IMR-90 (cell line): Measurements from ENCODE around the gene SLC17A9. TPM values are rescaled to one million over a fixed set of nuclear protein-coding genes. Genes with fewer than 3 reads are reported as not detected.

ENCODE experiments used
- ATAC-seq: fragments of 200-7000 bp; cut with Tn5 transposase; 2 replicates; pipeline ENCODE4 v1.9.1; 2020; ENCODE audit warnings: low read depth, mild to moderate bottlenecking, moderate library complexity
- BruUV-seq: library from RNA; stranded (reverse); fragments of 400-500 nt; replicated peaks from 2 replicates; lab custom pipeline; 2021; lab: Mats Ljungman, UMichigan
- CTCF ChIA-PET: fragments of 300-600 bp; formaldehyde crosslinking; extraction: SDS; loops from one replicate; lab custom pipeline; 2021; ENCODE audit warnings: antibody characterized with exemption; lab: Yijun Ruan, JAX
- POLR2A ChIA-PET: fragments of 300-600 bp; sonication (Branson Sonifier 250); formaldehyde crosslinking; loops from one replicate; lab custom pipeline; 2022; ENCODE audit warnings: antibody characterized with exemption; ENCODE audit not compliant: unreplicated experiment; lab: Charles Lee
- DNase-seq: peaks from one replicate; pipeline ENCODE4 v3.0.0; 2013
- H2AFZ ChIP-seq: replicated peaks from 2 replicates; pipeline ENCODE3; 2013; ENCODE audit warnings: low read length, mild to moderate bottlenecking; ENCODE audit not compliant: poor library complexity
- H2AK5ac ChIP-seq: 2 replicates; pipeline ENCODE4 v1.6.1; 2013; ENCODE audit warnings: low read depth, low read length, inconsistent platforms
- H2AK9ac ChIP-seq: replicated peaks from 2 replicates; pipeline ENCODE3; 2013; ENCODE audit warnings: mild to moderate bottlenecking, low read depth, low read length, moderate library complexity; ENCODE audit not compliant: poor library complexity
- H2BK120ac ChIP-seq: 2 replicates; pipeline ENCODE4 v1.6.1; 2013; ENCODE audit warnings: low read depth, low read length, inconsistent platforms
- H2BK15ac ChIP-seq: 3 replicates; pipeline ENCODE4 v1.6.1; 2013; ENCODE audit warnings: low read depth, low read length, inconsistent platforms
- H2BK20ac ChIP-seq: 2 replicates; pipeline ENCODE4 v1.6.1; 2013; ENCODE audit warnings: low read depth, mild to moderate bottlenecking, inconsistent platforms, low read length, moderate library complexity
- H2BK5ac ChIP-seq: 2 replicates; pipeline ENCODE4 v1.6.1; 2013; ENCODE audit warnings: mild to moderate bottlenecking, low read depth, low read length, inconsistent platforms; ENCODE audit not compliant: poor library complexity, severe bottlenecking
- H3K14ac ChIP-seq: replicated peaks from 2 replicates; pipeline ENCODE4 v1.6.1; 2013; ENCODE audit warnings: low read depth, low read length, inconsistent platforms
- H3K18ac ChIP-seq: 2 replicates; pipeline ENCODE4 v1.6.1; 2013; ENCODE audit warnings: low read depth, low read length, control low read depth
- H3K23ac ChIP-seq: 2 replicates; pipeline ENCODE4 v1.6.1; 2013; ENCODE audit warnings: low read depth, low read length, inconsistent platforms
- H3K27ac ChIP-seq: 2 replicates; pipeline ENCODE4 v1.5.1; 2013; ENCODE audit warnings: mild to moderate bottlenecking, control low read depth, low read length; ENCODE audit not compliant: insufficient read depth
- H3K27me3 ChIP-seq: 2 replicates; pipeline ENCODE4 v1.6.1; 2013; ENCODE audit warnings: low read length; ENCODE audit not compliant: control insufficient read depth, insufficient read depth
- H3K36me3 ChIP-seq: 2 replicates; pipeline ENCODE4 v1.6.1; 2013; ENCODE audit warnings: low read length, mixed read lengths; ENCODE audit not compliant: control insufficient read depth, insufficient read depth
- H3K4ac ChIP-seq: 2 replicates; pipeline ENCODE4 v1.6.1; 2013; ENCODE audit warnings: low read depth, low read length, inconsistent platforms
- H3K4me1 ChIP-seq: 2 replicates; pipeline ENCODE4 v1.6.1; 2013; ENCODE audit warnings: low read length, mixed read lengths; ENCODE audit not compliant: control insufficient read depth, insufficient read depth
- H3K4me2 ChIP-seq: 2 replicates; pipeline ENCODE4 v1.6.1; 2013; ENCODE audit warnings: low read depth, mild to moderate bottlenecking, control low read depth, low read length, moderate library complexity
- H3K4me3 ChIP-seq: 2 replicates; pipeline ENCODE4 v1.5.1; 2013; ENCODE audit warnings: low read depth, mild to moderate bottlenecking, control low read depth, low read length, moderate library complexity; ENCODE audit not compliant: insufficient read depth
- H3K56ac ChIP-seq: 2 replicates; pipeline ENCODE4 v1.6.1; 2013; ENCODE audit warnings: low read length, inconsistent platforms; ENCODE audit not compliant: insufficient read depth; ENCODE audit errors: extremely low read depth
- H3K79me1 ChIP-seq, 2 experiments: 2 replicates each; pipeline ENCODE4 v1.6.1; 2013; ENCODE audit warnings: low read length in 2 of 2, inconsistent platforms in 1 of 2, low read depth in 1 of 2
- H3K9ac ChIP-seq: 2 replicates; pipeline ENCODE4 v1.6.1; 2013; ENCODE audit warnings: low read depth, low read length, control low read depth
- H3K9me1 ChIP-seq: 2 replicates; pipeline ENCODE4 v1.6.1; 2013; ENCODE audit warnings: low read length, inconsistent platforms; ENCODE audit not compliant: insufficient read depth
- H3K9me3 ChIP-seq: 2 replicates; pipeline ENCODE4 v1.6.1; 2013; ENCODE audit warnings: low read length; ENCODE audit not compliant: control insufficient read depth, insufficient read depth
- H4K20me1 ChIP-seq: 2 replicates; pipeline ENCODE4 v1.6.1; 2013; ENCODE audit warnings: low read length, inconsistent platforms; ENCODE audit not compliant: insufficient read depth
- H4K5ac ChIP-seq: 2 replicates; pipeline ENCODE4 v1.6.1; 2013; ENCODE audit warnings: mild to moderate bottlenecking, low read depth, low read length, control low read depth
- H4K8ac ChIP-seq, 2 experiments: 2 replicates each; pipeline ENCODE4 v1.6.1; 2013; ENCODE audit warnings: low read depth in 2 of 2, low read length in 2 of 2, control low read depth in 1 of 2, inconsistent platforms in 1 of 2
- H4K91ac ChIP-seq: 2 replicates; pipeline ENCODE4 v1.6.1; 2013; ENCODE audit warnings: low read depth, low read length, inconsistent platforms; ENCODE audit not compliant: insufficient read depth
- BHLHE40 ChIP-seq: fragments of 150-350 bp; IDR thresholded peaks from 2 replicates; pipeline ENCODE4 v1.6.1; 2016; ENCODE audit warnings: mild to moderate bottlenecking, low read depth, low read length
- CEBPB ChIP-seq: IDR thresholded peaks from 2 replicates; pipeline ENCODE4 v1.6.1; 2012; ENCODE audit warnings: low read depth, low read length, improper control_type of control experiment
- CHD1 ChIP-seq: IDR thresholded peaks from 2 replicates; pipeline ENCODE4 v1.6.1; 2012; ENCODE audit warnings: low read depth, low read length, improper control_type of control experiment
- CTCF ChIP-seq: conservative IDR thresholded peaks from 2 replicates; pipeline ENCODE4 v1.5.1; 2012; ENCODE audit warnings: mild to moderate bottlenecking, low read depth, low read length, improper control_type of control experiment
- ELK1 ChIP-seq: fragments of 150-350 bp; IDR thresholded peaks from 2 replicates; pipeline ENCODE4 v1.6.1; 2016; ENCODE audit warnings: low read depth, mild to moderate bottlenecking, low read length, moderate library complexity, borderline replicate concordance
- FOS ChIP-seq: fragments of 150-350 bp; IDR thresholded peaks from 2 replicates; pipeline ENCODE4 v1.6.1; 2016; ENCODE audit warnings: low read depth, low read length
- MAFK ChIP-seq: IDR thresholded peaks from 2 replicates; pipeline ENCODE4 v1.6.1; 2012; ENCODE audit warnings: low read depth, low read length, improper control_type of control experiment
- MAZ ChIP-seq: IDR thresholded peaks from 2 replicates; pipeline ENCODE4 v1.6.1; 2012; ENCODE audit warnings: low read depth, mild to moderate bottlenecking, low read length, improper control_type of control experiment, moderate library complexity, borderline replicate concordance
- MXI1 ChIP-seq: IDR thresholded peaks from 2 replicates; pipeline ENCODE4 v1.6.1; 2012; ENCODE audit warnings: low read depth, mild to moderate bottlenecking, low read length, moderate library complexity, borderline replicate concordance
- NFE2L2 ChIP-seq: fragments of 150-350 bp; IDR thresholded peaks from 2 replicates; pipeline ENCODE4 v1.6.1; 2016; ENCODE audit warnings: low read depth, mild to moderate bottlenecking, low read length
- POLR2A ChIP-seq: IDR thresholded peaks from 2 replicates; pipeline ENCODE4 v1.6.1; 2012; ENCODE audit warnings: mild to moderate bottlenecking, low read depth, low read length
- RAD21 ChIP-seq: IDR thresholded peaks from 2 replicates; pipeline ENCODE4 v1.6.1; 2012; ENCODE audit warnings: low read length, improper control_type of control experiment
- RCOR1 ChIP-seq: IDR thresholded peaks from 2 replicates; pipeline ENCODE4 v1.6.1; 2012; ENCODE audit warnings: mild to moderate bottlenecking, low read length, improper control_type of control experiment; ENCODE audit not compliant: insufficient replicate concordance
- RFX5 ChIP-seq: IDR thresholded peaks from 2 replicates; pipeline ENCODE4 v1.8.0; 2012; ENCODE audit warnings: low read depth, mild to moderate bottlenecking, low read length, moderate library complexity
- SMC3 ChIP-seq: fragments of 150-350 bp; IDR thresholded peaks from 2 replicates; pipeline ENCODE4 v1.6.1; 2016; ENCODE audit warnings: low read depth, mild to moderate bottlenecking, antibody characterized with exemption, low read length, moderate library complexity
- USF2 ChIP-seq: fragments of 150-350 bp; IDR thresholded peaks from 2 replicates; pipeline ENCODE4 v1.6.1; 2017; ENCODE audit warnings: mild to moderate bottlenecking, antibody characterized with exemption, low read length, low read depth
- WGBS, 2 experiments: methylation state at CpG; one replicate each; pipeline versions ENCODE4 v1.1.5 to v1.1.7; 2013; ENCODE audit warnings: missing lambda C conversion rate in 2 of 2; ENCODE audit not compliant: insufficient read length in 1 of 2; ENCODE audit errors: extremely low coverage in 2 of 2; 5-methylcytosine and 5-hydroxymethylcytosine counted together
- dilution Hi-C: fragments of 300-500 bp; cut with HindIII; formaldehyde crosslinking; loops from one replicate; pipeline ENCODE4 v1.14.3; 2018; ENCODE audit warnings: low sequenced_read_pairs; ENCODE audit not compliant: unreplicated experiment
- in situ Hi-C: fragments of 300-500 bp; cut with MboI; formaldehyde crosslinking; loops from 3 replicates; pipeline ENCODE4 v1.14.3; 2019; ENCODE audit warnings: low sequenced_read_pairs, inconsistent platforms, mixed read lengths
- intact Hi-C: fragments of 100-400 bp; cut with micrococcal nuclease; formaldehyde crosslinking; loops from 2 replicates; pipeline ENCODE4 v1.10.0; 2022
- polyA plus RNA-seq, 3 experiments: library from polyadenylated mRNA; depleted of rRNA; stranded (reverse); fragments of >200 nt; gene quantifications; 2 replicates each; pipeline ENCODE4 v1.2.3, GENCODE V29; 2012; ENCODE audit warnings: low replicate concordance in 1 of 3
- total RNA-seq: library from RNA; depleted of rRNA; stranded (reverse); fragments of >200 nt; gene quantifications from 2 replicates; pipeline ENCODE4 v1.2.3, GENCODE V29; 2012

Gene SLC17A9
- total and polyA plus RNA-seq, 2 of the 4 experiments (the other 2 are of a cell fraction) = 2.2 to 14.4 TPM

DNA sequence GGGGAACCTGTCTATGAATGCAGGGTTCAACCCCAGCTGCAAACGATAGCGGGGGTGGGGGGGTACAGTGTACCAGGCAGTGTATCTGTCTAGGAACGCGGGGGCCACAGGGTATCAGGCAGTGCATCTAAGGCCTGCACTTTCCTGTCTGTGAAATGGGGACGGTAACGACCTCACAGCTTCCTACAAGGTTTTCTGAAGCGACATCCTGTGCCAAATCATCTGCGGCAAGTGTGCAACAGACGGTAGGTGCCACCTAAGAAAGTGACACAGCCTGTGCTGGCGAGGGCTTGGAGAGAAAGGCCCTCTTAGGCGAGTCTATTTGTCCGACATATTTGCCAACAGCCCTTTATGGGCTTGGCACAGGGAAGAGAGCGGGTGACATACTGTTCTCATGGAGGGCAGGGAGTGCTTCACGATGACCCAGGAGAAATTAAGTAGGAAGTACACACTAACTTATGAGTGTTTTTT lies 30.0 kb upstream of the SLC17A9 start:
- no peak overlapping the region for H2BK20ac ChIP-seq
- H3K9ac ChIP-seq = no peak overlapping the region
- peaks cover 24% of the 10 kb centered on the region for H3K4me1 ChIP-seq
- CTCF ChIA-PET = no interaction called here
- TF ChIP-seq FOS = no peak
- no peak for TF ChIP-seq RCOR1
- no peak for TF ChIP-seq USF2
- TF ChIP-seq BHLHE40 = no peak
- TF ChIP-seq SMC3 = no peak
- no peak for TF ChIP-seq MXI1
- TF ChIP-seq RFX5 = no peak
- TF ChIP-seq ELK1 = no peak
- TF ChIP-seq NFE2L2 = no peak
- TF ChIP-seq MAFK = no peak
- TF ChIP-seq RAD21 = no peak
- TF ChIP-seq POLR2A = no peak
- no peak for TF ChIP-seq CHD1
- TF ChIP-seq MAZ = no peak
- TF ChIP-seq CTCF = no peak
- no peak for TF ChIP-seq CEBPB
- no peaks in the 10 kb centered on the region for H3K27me3 ChIP-seq
- H2BK15ac ChIP-seq = no peak overlapping the region
- H3K4me2 ChIP-seq = no peak overlapping the region
- no peak overlapping the region for H2AK5ac ChIP-seq
- no peak overlapping the region for H2BK5ac ChIP-seq
- H3K23ac ChIP-seq = no peak overlapping the region; the same call in 1 of the 2 replicates
- in situ Hi-C loops (no loop called here), dilution Hi-C loops (no loop called here), intact Hi-C loops (no loop called here)
- H3K9me1 ChIP-seq = peaks cover 21% of the 10 kb centered on the region
- no peak overlapping the region for H4K91ac ChIP-seq
- WGBS, 2 experiments = 92% methylated on average over 9 of the region's 14 CpGs; no CpG with 5 or more reads in 1 of the 2 experiments
- no peak overlapping the region for H3K4ac ChIP-seq
- POLR2A ChIA-PET = no interaction called here
- no peak overlapping the region for H3K14ac ChIP-seq
- no peak overlapping the region for H2AFZ ChIP-seq
- H3K4me3 ChIP-seq = no peak overlapping the region
- DNase-seq (no peak), ATAC-seq (no peak)
- H4K20me1 ChIP-seq = peaks cover 81% of the 10 kb centered on the region
- no peak overlapping the region for H4K8ac ChIP-seq
- peaks cover 7 to 73% of the 10 kb centered on the region in 2 experiments for H3K79me1 ChIP-seq
- peak overlapping the region; percentile 38 for H2AK9ac ChIP-seq
- no peaks in the 10 kb centered on the region for H3K9me3 ChIP-seq
- no peak overlapping the region for H3K18ac ChIP-seq
- BruUV-seq = no TSS peak
- H3K56ac ChIP-seq = no peak overlapping the region
- no peak overlapping the region for H4K5ac ChIP-seq
- H2BK120ac ChIP-seq = no peak overlapping the region
- H3K27ac ChIP-seq = no peak overlapping the region
- no peaks in the 10 kb centered on the region for H3K36me3 ChIP-seq
